Upper lobe of left lung (tissue), 6 donors: ENCODE results near the gene PRR29. TPM values are rescaled to one million over a fixed set of nuclear protein-coding genes. Genes with fewer than 3 reads are reported as not detected.
A peak's percentile ranks its signal among the peaks of the same experiment; 100 is the strongest.

Experiments used
- ATAC-seq, 2 donors: fragments of 200-7000 bp; cut with Tn5 transposase; one replicate each; pipeline ENCODE4 v1.9.1; 2022; ENCODE audit warnings: mild to moderate bottlenecking in 2 of 2, moderate library complexity in 2 of 2; ENCODE audit not compliant: low FRiP score in 2 of 2
- DNase-seq, 2 donors: peaks; one replicate each; pipeline ENCODE4 v3.0.0-alpha.2; 2019 to 2020
- H3K27ac ChIP-seq, 4 donors: fragments of 200-600 bp; sonication (generic); one replicate each; pipeline ENCODE4 v1.5.1; 2016 to 2019
- H3K27me3 ChIP-seq, 4 donors: fragments of 200-600 bp; sonication (generic); one replicate each; pipeline ENCODE4 v1.5.1; 2017 to 2019
- H3K36me3 ChIP-seq, 4 donors: fragments of 200-600 bp; sonication (generic); one replicate each; pipeline ENCODE4 v1.5.1; 2016 to 2019
- H3K4me1 ChIP-seq, 4 donors: fragments of 200-600 bp; sonication (generic); one replicate each; pipeline ENCODE4 v1.5.1; 2018 to 2019
- H3K4me3 ChIP-seq, 4 donors: fragments of 200-600 bp; sonication (generic); one replicate each; pipeline ENCODE4 v1.5.1; 2017 to 2019; ENCODE audit warnings: mild to moderate bottlenecking in 2 of 4, moderate library complexity in 1 of 4
- H3K9me3 ChIP-seq, 4 donors: fragments of 200-600 bp; sonication (generic); one replicate each; pipeline ENCODE4 v1.5.1; 2018 to 2019
- EP300 ChIP-seq, 4 donors: sonication (generic); formaldehyde crosslinking; IDR thresholded peaks; one replicate each; pipeline ENCODE4 v1.5.1; 2017; ENCODE audit warnings: antibody characterized with exemption in 4 of 4, control low read depth in 2 of 4
- POLR2A ChIP-seq, 4 donors: fragments of 450-650 bp; IDR thresholded peaks; one replicate each; pipeline ENCODE4 v1.5.1; 2016 to 2017; ENCODE audit warnings: antibody characterized with exemption in 4 of 4, mild to moderate bottlenecking in 2 of 4
- POLR2AphosphoS5 ChIP-seq, 2 donors: sonication (generic); formaldehyde crosslinking; IDR thresholded peaks; one replicate each; pipeline ENCODE4 v1.5.1; 2017; ENCODE audit warnings: antibody characterized with exemption in 2 of 2
- WGBS, 2 donors: methylation state at CpG; one replicate each; pipeline ENCODE4 v1.1.5; 2017 to 2018; 5-methylcytosine and 5-hydroxymethylcytosine counted together
- total RNA-seq, 6 donors: library from RNA; depleted of rRNA in 4 of 6; stranded (reverse); fragments of >200 nt in 4 of 6; gene quantifications; one replicate each; pipeline versions ENCODE4 v1.1.0 to v1.2.1, GENCODE V29; 2016 to 2021
- TF ChIP-seq, protein P1 (sequence below), 6 experiments: fragments of 450-650 bp in 4 of 6; fragments of 200-600 bp in 2 of 6; sonication (generic) in 2 of 6; IDR thresholded peaks; one replicate each; pipeline ENCODE4 v1.5.1; 2016 to 2019; ENCODE audit warnings: antibody characterized with exemption in 6 of 6
- donor health status: DM: no; HTN: no; CAD: no; lungs with moderate emphysema.
- donor health status: DM: no; HTN: yes; CAD: no; lungs with severe emphysema.

The PRR29 gene
- total RNA-seq, 6 donors from 2014 or later, result 0.97 to 30.1 (median 12.1) TPM

DNA sequence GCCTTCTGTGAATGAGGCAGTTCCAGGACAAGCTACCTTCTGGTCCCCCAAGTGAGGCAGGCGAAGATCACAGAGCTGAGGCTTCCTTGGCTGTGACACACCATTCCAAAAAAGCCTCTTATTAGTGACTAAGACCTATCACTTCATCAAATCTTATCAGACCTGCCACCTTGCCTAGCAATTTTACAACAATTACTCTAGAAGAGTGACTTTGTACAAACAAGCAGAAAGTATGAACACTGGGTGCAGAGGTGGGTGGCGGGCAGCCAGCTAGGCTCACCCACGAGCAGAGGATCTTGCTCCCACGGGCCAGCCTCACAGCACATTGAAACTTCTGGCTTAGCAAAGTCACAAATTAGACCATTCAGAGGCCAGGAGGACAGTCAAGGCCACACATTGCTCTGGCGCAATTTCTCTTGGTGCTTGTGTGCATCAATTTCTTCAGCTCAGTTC lies 24.5 kb downstream of the PRR29 start:
- WGBS, 2 donors, result 69 to 89% methylated on average over 5 of the region's 5 CpGs
- H3K4me3 ChIP-seq, result no peak overlapping the region
- peak overlapping the region in 3 of 4 donors; percentile 1 to 89 (median 12) for H3K27ac ChIP-seq
- no peaks in the 10 kb centered on the region for H3K27me3 ChIP-seq
- TF ChIP-seq, protein P1, sequence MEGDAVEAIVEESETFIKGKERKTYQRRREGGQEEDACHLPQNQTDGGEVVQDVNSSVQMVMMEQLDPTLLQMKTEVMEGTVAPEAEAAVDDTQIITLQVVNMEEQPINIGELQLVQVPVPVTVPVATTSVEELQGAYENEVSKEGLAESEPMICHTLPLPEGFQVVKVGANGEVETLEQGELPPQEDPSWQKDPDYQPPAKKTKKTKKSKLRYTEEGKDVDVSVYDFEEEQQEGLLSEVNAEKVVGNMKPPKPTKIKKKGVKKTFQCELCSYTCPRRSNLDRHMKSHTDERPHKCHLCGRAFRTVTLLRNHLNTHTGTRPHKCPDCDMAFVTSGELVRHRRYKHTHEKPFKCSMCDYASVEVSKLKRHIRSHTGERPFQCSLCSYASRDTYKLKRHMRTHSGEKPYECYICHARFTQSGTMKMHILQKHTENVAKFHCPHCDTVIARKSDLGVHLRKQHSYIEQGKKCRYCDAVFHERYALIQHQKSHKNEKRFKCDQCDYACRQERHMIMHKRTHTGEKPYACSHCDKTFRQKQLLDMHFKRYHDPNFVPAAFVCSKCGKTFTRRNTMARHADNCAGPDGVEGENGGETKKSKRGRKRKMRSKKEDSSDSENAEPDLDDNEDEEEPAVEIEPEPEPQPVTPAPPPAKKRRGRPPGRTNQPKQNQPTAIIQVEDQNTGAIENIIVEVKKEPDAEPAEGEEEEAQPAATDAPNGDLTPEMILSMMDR (IDR thresholded peaks at IDR 0.05), result no peak
- TF ChIP-seq POLR2A (IDR thresholded peaks at IDR 0.05), result no peak
- TF ChIP-seq POLR2AphosphoS5 (IDR thresholded peaks at IDR 0.05), result no peak
- TF ChIP-seq EP300 (IDR thresholded peaks at IDR 0.05), result no peak
- no peaks in the 10 kb centered on the region for H3K9me3 ChIP-seq
- ATAC-seq (no peak), DNase-seq (no peak)
- peaks cover 22 to 46% (median 28%) of the 10 kb centered on the region in 4 donors for H3K4me1 ChIP-seq
- no peaks in the 10 kb centered on the region for H3K36me3 ChIP-seq

DNA sequence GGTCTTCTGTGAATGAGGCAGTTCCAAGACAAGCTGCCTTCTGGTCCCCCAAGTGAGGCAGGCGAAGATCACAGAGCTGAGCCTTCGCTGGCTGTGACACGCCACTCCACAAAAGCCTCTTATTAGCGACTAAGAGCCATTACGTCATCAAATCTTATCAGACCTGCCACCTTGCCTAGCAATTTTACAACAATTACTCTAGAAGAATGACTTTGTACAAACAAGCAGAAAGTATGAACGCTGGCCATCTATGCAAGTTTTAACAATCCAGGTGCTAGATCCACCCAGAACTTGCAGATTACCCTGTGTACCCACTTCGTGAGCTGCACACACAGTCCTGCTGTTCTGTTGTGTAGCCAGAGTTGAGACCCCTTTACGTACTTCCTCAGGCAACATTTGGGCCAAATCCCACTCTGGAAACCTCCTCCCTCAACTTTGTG lies 26.1 kb downstream of the PRR29 start:
- Histone ChIP-seq H3K9me3 (no peaks in the 10 kb centered on the region), H3K27ac (peak overlapping the region; percentile 63 to 78 (median 68)), H3K36me3 (no peaks in the 10 kb centered on the region), H3K4me1 (peaks cover 22 to 40% (median 28%) of the 10 kb centered on the region in 4 donors), H3K27me3 (no peaks in the 10 kb centered on the region), H3K4me3 (no peak overlapping the region)
- ATAC-seq, result no peak
- TF ChIP-seq POLR2A (IDR thresholded peaks at IDR 0.05), result no peak
- TF ChIP-seq POLR2AphosphoS5 (IDR thresholded peaks at IDR 0.05), result no peak
- TF ChIP-seq, protein P1 (IDR thresholded peaks at IDR 0.05), result no peak
- TF ChIP-seq EP300 (IDR thresholded peaks at IDR 0.05), result peak in 1 of 4 donors; percentile 22
- peak in 1 of 2 donors; percentile 53 for DNase-seq
- WGBS, 2 donors, result 45 to 58% methylated on average over 8 of the region's 8 CpGs

- Histone ChIP-seq H3K4me3 (no peak overlapping the region), H3K27ac (peak overlapping the region; percentile 63 to 78 (median 68)), H3K36me3 (no peaks in the 10 kb centered on the region), H3K4me1 (peaks cover 22 to 34% (median 28%) of the 10 kb centered on the region in 4 donors), H3K27me3 (no peaks in the 10 kb centered on the region), H3K9me3 (no peaks in the 10 kb centered on the region)
- TF ChIP-seq EP300 (IDR thresholded peaks at IDR 0.05) (no peak), POLR2A (IDR thresholded peaks at IDR 0.05) (peak in 1 of 4 donors; percentile 9), POLR2AphosphoS5 (IDR thresholded peaks at IDR 0.05) (peak in 1 of 2 donors; percentile 11)
- TF ChIP-seq, protein P1 (IDR thresholded peaks at IDR 0.05), result no peak
- no peak for DNase-seq
- 45 to 53% methylated on average over 19 of the region's 19 CpGs for WGBS, 2 donors
- ATAC-seq, result peak; percentile 8 to 19
These were observed 26.9 kb downstream of the PRR29 start for GRCh38 chr17:64024781-64025731.

GRCh38 chr17:64025732-64026294 lies 27.7 kb downstream of the PRR29 start:
- TF ChIP-seq, protein P1 (IDR thresholded peaks at IDR 0.05), result peak; percentile 93 to 97 (median 94)
- peak; percentile 54 to 64 for TF ChIP-seq POLR2AphosphoS5 (IDR thresholded peaks at IDR 0.05)
- peak in 1 of 4 donors; percentile 4 for TF ChIP-seq POLR2A (IDR thresholded peaks at IDR 0.05)
- no peak for TF ChIP-seq EP300 (IDR thresholded peaks at IDR 0.05)
- Histone ChIP-seq H3K36me3 (no peaks in the 10 kb centered on the region), H3K9me3 (no peaks in the 10 kb centered on the region), H3K4me3 (peak overlapping the region in 1 of 4 donors; percentile 16), H3K4me1 (peaks cover 21 to 30% (median 27%) of the 10 kb centered on the region in 4 donors), H3K27ac (peak overlapping the region; percentile 38 to 78 (median 68)), H3K27me3 (no peaks in the 10 kb centered on the region)
- DNase-seq, result peak; percentile 89 to 90
- 4% methylated on average over 18 to 21 of the region's 21 CpGs for WGBS, 2 donors
- peak; percentile 91 to 93 for ATAC-seq
